Naive B cell (primary cell): ENCODE data around the gene NHSL2. TPM values are rescaled to one million over a fixed set of nuclear protein-coding genes. Genes with fewer than 3 reads are reported as not detected.
"Not testable (repeated sequence)": the region's sequence is repeated elsewhere in the genome, so short reads cannot be mapped to it uniquely, and the experiment has no call there.

Experiments
- ATAC-seq, 2 donors: fragments of 150-1000 bp; cut with Tn5 transposase; 2 replicates each; pipeline ENCODE4 v1.10.0; 2021; ENCODE audit warnings: low read depth in 2 of 2, mild to moderate bottlenecking in 2 of 2, moderate library complexity in 2 of 2
- DNase-seq: peaks from one replicate; pipeline ENCODE4 v3.0.0; 2022
- H3K27ac Mint-ChIP-seq, 6 donors: one replicate each; pipeline ENCODE4 v1.8.0; 2020 to 2022; ENCODE audit warnings: mild to moderate bottlenecking in 6 of 6, mixed read lengths in 6 of 6, moderate library complexity in 5 of 6, inconsistent platforms in 2 of 6
- H3K27me3 Mint-ChIP-seq, 3 donors: one replicate each; pipeline ENCODE4 v1.8.0; 2021 to 2022; ENCODE audit warnings: mixed read lengths in 3 of 3, mild to moderate bottlenecking in 1 of 3
- H3K36me3 Mint-ChIP-seq, 2 donors: one replicate each; pipeline ENCODE4 v1.8.0; 2020 to 2022; ENCODE audit warnings: mixed read lengths in 2 of 2, inconsistent platforms in 1 of 2, mild to moderate bottlenecking in 1 of 2
- H3K4me1 Mint-ChIP-seq, 3 donors: one replicate each; pipeline ENCODE4 v1.8.0; 2020 to 2022; ENCODE audit warnings: mixed read lengths in 3 of 3, inconsistent platforms in 1 of 3, mild to moderate bottlenecking in 1 of 3, moderate library complexity in 1 of 3
- H3K4me3 Mint-ChIP-seq, 8 donors: one replicate each; pipeline ENCODE4 v1.8.0; 2020 to 2022; ENCODE audit warnings: mild to moderate bottlenecking in 8 of 8, mixed read lengths in 8 of 8, moderate library complexity in 8 of 8, inconsistent platforms in 2 of 8
- H3K9me3 Mint-ChIP-seq, 7 donors: one replicate each; pipeline ENCODE4 v1.8.0; 2020 to 2022; ENCODE audit warnings: mixed read lengths in 7 of 7, mild to moderate bottlenecking in 5 of 7, inconsistent platforms in 2 of 7, moderate library complexity in 1 of 7
- polyA plus RNA-seq, 6 donors: library from polyadenylated mRNA; unstranded; fragments of 300-500 nt; fragmentation: Illumina TruSeq; gene quantifications; one replicate each; pipeline ENCODE4 v1.2.3, GENCODE V29; 2021; ENCODE audit warnings: low read depth in 6 of 6

Gene NHSL2
- polyA plus RNA-seq, 6 donors from 2014 or later: 0.25 to 0.48 (median 0.30) TPM; not detected in 2

DNA sequence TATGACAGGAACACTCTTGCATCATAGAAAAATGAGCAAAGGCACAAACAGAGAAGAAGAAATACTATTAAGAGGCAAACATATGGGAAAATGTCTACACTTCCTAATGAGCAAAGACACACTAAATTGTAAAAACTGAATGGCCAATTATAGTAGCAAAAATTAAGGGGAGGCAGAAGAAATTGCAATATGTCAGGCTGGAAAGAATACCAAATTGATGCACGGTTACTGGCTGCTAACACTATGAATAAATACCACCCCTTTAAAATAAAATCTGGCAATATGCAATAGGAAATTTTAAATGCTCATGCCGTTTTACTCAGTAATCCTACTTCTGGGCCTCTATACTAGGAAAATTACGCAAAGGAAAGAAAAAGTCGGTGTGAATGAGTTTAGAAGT is 254.9 kb downstream of the NHSL2 start:
- H3K27ac Mint-ChIP-seq: no peak overlapping the region
- no peak overlapping the region for H3K4me3 Mint-ChIP-seq
- DNase-seq (no peak), ATAC-seq (no peak)
- no peaks in the 10 kb centered on the region for H3K36me3 Mint-ChIP-seq
- H3K27me3 Mint-ChIP-seq: peaks cover 0 to 26% (median 5%) of the 10 kb centered on the region in 3 donors
- peaks cover 0 to 3% (median 0%) of the 10 kb centered on the region in 3 donors for H3K4me1 Mint-ChIP-seq
- peaks cover 0 to 3% (median 0%) of the 10 kb centered on the region in 7 donors for H3K9me3 Mint-ChIP-seq

DNA sequence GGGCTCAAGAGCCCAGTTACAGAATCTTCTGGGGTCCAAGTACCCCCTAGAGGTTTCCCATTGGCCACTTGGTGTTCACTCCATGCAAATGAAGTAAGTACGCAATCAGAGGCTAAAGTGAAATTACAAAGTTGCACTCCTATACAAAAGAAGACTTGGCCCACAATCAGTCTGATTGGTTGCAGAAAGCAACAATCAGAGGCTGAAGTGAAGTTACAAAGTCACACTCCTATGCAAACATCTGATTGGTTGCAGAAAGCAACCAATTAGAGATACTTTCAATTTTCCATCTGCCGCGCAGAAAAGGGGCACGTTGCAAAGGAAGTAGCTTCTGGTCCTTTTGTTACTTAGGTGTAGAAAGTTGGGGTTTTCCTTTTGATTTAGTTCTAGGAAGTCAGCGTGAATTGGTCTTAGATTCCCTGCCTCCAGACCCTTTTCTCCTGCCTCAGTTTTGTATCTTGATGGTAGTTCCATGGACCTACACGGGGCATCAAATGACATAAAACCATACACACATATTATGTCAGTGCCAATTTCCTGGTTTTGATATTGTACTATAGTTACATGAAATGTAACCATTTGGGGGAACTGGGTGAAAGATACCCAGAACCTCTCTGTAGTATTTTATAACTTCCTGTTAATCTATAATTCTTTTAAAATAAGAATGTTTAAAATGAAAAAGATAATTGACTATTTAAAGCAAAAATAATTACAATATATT is 258.5 kb downstream of the NHSL2 start:
- Mint-ChIP-seq H3K36me3 (no peaks in the 10 kb centered on the region), H3K27ac (peak overlapping the region in 4 of 6 donors; percentile 6 to 74 (median 54)), H3K9me3 (peaks cover 0 to 3% (median 0%) of the 10 kb centered on the region in 7 donors), H3K27me3 (peaks cover 0 to 15% (median 0%) of the 10 kb centered on the region in 3 donors), H3K4me1 (peaks cover 0 to 3% (median 0%) of the 10 kb centered on the region in 3 donors), H3K4me3 (peak overlapping the region; percentile 23 to 87 (median 74))
- ATAC-seq (peak; percentile 37 to 53), DNase-seq (peak; percentile 18)

DNA sequence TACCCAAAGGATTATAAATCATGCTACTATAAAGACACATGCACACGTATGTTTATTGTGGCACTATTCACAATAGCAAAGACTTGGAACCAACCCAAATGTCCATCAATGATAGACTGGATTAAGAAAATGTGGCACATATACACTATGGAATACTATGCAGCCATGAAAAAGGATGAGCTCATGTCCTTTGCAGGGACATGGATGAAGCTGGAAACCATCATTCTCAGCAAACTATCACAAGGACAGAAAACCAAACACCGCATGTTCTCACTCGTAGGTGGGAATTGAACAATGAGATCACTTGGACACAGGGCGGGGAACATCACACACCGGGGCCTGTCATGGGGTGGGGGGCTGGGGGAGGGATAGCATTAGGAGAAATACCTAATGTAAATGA is 265.6 kb downstream of the NHSL2 start:
- not testable (repeated sequence) for H3K36me3 Mint-ChIP-seq, H3K27ac Mint-ChIP-seq, H3K9me3 Mint-ChIP-seq, H3K27me3 Mint-ChIP-seq, H3K4me1 Mint-ChIP-seq, H3K4me3 Mint-ChIP-seq, ATAC-seq, DNase-seq

DNA sequence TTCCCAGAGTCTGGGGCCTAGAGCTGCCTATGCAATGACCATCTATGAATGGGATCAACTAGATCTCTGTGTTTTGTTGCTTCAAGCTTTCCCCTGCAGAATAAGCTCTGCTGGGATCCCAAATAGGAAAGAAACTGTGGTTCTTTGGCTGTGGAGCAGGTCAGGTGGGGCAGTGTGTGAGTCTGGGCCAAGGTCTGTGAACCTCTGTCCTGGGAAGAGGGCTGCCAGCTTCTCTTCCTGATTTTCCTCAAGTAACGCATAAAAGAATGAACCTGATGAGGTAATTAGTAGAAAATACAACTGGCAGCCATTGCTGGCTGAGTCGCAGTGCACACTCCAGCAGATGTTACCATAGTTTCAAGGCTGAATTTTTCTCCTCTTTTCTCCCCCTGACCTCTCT is 266.3 kb downstream of the NHSL2 start:
- Mint-ChIP-seq H3K27me3 (no peaks in the 10 kb centered on the region), H3K4me1 (peaks cover 0 to 3% (median 0%) of the 10 kb centered on the region in 3 donors), H3K36me3 (no peaks in the 10 kb centered on the region), H3K27ac (peak overlapping the region in 2 of 6 donors; percentile 36 to 44), H3K9me3 (peaks cover 0 to 2% (median 0%) of the 10 kb centered on the region in 7 donors), H3K4me3 (no peak overlapping the region)
- DNase-seq (no peak), ATAC-seq (no peak)

DNA sequence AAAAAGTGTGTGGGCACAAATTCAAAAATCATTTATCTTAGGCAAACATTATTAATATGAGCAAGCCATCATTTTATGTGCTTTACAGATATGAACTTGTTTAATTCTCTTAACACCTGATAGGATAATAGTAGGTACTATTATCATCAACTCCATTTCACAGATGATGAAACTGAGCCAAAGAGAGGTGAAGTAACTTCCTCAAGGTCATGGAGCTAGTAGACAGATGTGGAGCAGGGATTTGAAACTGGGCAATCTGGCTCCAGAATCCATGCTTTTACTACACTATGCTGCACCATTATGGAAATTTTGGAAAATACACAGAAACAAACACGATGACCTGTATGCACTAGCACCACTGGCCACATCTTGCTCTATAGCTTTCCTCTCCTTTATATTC is 269.9 kb downstream of the NHSL2 start:
- ATAC-seq: no peak
- Mint-ChIP-seq H3K4me3 (no peak overlapping the region), H3K27ac (peak overlapping the region in 1 of 6 donors; percentile 54), H3K4me1 (peaks cover 5 to 9% (median 6%) of the 10 kb centered on the region in 3 donors), H3K9me3 (peaks cover 0 to 2% (median 0%) of the 10 kb centered on the region in 7 donors), H3K27me3 (no peaks in the 10 kb centered on the region), H3K36me3 (no peaks in the 10 kb centered on the region)
- DNase-seq: no peak

DNA sequence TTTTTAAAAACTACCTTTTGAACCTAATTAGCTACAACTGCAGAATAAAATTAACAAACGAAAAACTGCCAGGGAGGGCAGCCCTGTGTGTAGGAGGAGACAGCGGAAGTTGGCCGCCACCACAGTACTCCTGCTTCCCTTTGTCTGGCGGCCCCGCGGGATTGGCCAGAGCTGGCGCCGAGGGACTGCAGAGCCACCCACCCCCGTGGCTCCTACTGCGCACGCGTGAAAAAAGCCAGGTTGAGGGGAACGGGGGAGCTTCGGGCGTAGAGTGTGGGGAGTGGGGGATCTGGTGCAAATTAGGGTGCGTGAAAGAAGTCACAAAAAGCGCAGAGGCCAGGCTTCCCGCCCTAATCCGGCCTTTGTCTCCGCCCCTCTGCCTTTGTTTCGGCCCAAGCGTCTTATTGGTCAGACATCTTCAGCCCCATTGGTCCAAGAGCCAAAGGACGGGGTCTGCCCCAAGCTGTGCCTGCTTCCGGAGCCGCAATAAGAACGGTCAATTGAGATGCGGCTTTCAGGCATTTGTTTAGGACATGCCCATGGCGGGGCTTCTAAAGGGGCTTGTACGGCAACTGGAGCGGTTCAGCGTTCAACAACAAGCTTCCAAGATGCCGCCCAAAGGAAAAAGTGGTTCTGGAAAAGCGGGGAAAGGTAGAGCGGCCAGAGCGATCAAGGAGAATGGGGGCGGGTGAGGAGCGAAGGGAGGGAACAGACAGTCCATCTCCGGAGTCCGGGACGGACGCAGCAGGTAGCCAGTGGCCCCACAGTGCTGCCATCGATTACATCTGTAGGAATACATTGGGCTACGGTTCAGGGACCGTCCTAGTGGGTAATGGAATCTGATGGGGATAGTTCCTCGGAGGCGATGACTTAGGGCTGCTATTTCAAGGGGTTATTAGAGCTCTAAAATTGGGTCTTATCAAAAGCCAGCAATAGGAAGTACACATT is 270.8 kb downstream of the NHSL2 start, which contains the start of gene PIN4:
Gene PIN4, plus strand, starts transcription at position 580 of the 948 bp plus-strand sequence. Its CDS starts 29 bp downstream, at position 609.
- H3K4me3 Mint-ChIP-seq: no peak within 1 kb of the TSS
- H3K27me3 Mint-ChIP-seq: no peaks in the 10 kb centered on the region
- H3K27ac Mint-ChIP-seq: no peak within 1 kb of the TSS
- DNase-seq: peak; percentile 86
- no peaks in the 10 kb centered on the region for H3K9me3 Mint-ChIP-seq
- peak; percentile 88 to 90 for ATAC-seq
- H3K4me1 Mint-ChIP-seq: peaks cover 5 to 9% (median 6%) of the 10 kb centered on the region in 3 donors
- H3K36me3 Mint-ChIP-seq: no peaks in the 10 kb centered on the region

DNA sequence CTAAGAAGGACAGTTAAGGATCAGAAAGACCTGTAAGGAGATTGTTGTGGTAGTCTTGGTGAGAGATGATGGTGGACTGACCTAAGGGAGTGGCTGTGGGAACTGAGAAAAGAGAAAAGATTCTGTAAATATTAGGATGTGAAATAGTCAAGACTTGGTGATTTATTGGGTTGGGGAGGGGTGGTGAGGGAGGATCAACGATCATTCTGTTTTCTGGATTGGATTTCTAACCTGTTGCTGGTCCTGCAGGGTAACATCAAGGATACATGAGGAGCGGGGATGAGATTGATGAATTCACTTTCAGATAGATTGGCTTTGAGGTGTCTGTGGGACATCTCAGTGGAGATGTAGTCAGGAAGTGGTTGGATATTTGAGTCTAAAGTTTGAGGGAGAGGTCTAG is 272.3 kb downstream of the NHSL2 start:
- H3K9me3 Mint-ChIP-seq: no peaks in the 10 kb centered on the region
- no peak overlapping the region for H3K4me3 Mint-ChIP-seq
- H3K36me3 Mint-ChIP-seq: no peaks in the 10 kb centered on the region
- DNase-seq (no peak), ATAC-seq (no peak)
- no peak overlapping the region for H3K27ac Mint-ChIP-seq
- peaks cover 5 to 9% (median 6%) of the 10 kb centered on the region in 3 donors for H3K4me1 Mint-ChIP-seq
- no peaks in the 10 kb centered on the region for H3K27me3 Mint-ChIP-seq

DNA sequence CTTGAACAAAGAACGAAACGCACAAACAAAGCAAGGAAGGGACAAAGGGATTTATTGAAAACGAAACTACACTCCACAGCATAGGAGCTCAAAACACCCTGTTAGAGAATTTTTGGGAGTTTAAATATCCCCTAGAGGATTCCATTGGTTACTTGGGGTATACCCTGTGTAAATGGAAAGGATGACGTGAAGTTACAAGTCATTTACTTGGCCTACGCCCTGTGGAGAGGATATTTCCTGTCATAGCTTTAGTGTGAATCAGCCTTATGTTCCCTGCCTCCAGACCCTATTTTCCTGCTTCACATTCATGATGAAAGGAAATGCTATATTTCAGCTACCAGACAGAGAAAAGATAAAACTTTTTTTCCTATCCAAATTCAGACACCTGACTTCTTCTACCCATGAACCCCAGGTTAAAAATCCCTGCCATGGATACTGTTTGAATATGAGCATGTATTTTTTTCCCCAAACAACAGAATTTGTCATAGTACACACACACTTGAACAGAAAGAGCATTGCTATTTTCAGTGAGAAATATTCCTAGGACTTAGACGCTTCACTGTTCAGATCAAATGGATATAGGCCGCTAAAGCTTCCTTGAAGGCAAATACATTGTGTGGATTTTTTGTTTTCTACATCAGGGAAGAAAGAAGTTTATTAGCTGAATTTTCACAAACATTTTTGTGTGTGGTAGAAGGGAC is 291.3 kb downstream of the NHSL2 start:
- DNase-seq (no peak), ATAC-seq (no peak)
- no peaks in the 10 kb centered on the region for H3K9me3 Mint-ChIP-seq
- H3K27me3 Mint-ChIP-seq: no peaks in the 10 kb centered on the region
- no peak overlapping the region for H3K4me3 Mint-ChIP-seq
- no peak overlapping the region for H3K27ac Mint-ChIP-seq
- H3K4me1 Mint-ChIP-seq: no peaks in the 10 kb centered on the region
- H3K36me3 Mint-ChIP-seq: peaks cover 0 to 16% of the 10 kb centered on the region in 2 donors

Other genes with a start within 250 kb of the NHSL2 start
- not detected for gene CXorf49, start 192.6 kb upstream of the NHSL2 start, polyA plus RNA-seq
- not detected for gene CXorf49B, start 147.5 kb upstream of the NHSL2 start, polyA plus RNA-seq
- gene RTL5, start 221.1 kb downstream of the NHSL2 start, polyA plus RNA-seq: under 1 TPM in 2 of 6 donors, not detected in 4; 0.12 to 0.17 TPM